Measurements from ENCODE around the gene CYP1A2. TPM values are rescaled to one million over a fixed set of nuclear protein-coding genes. Genes with fewer than 3 reads are reported as not detected.

The CYP1A2 gene
- total RNA-seq, 1 experiment from 2014 or later: not detected

DNA sequence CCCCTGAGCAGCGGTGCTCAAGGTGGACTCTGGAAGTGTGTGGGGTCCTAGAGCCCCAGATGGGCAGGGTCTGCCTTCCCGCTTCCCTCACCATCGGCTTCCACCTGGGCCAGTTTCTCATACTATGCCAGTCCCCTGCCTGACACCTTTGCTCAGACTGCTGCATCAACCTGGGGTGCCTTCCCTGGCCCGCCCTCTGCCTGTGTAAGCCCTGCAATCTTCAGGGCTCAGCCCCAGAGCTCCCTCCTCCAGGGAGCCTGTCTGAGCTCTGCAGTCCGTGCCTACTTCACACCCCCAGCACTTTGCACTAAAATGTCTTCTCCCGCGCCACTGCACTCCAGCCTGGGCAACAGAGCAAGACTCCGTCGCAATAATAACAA is 46.3 kb downstream of the CYP1A2 start:
- H3K9me2 ChIP-seq (replicated peaks; ENCODE audit: low read length): no peaks in the 10 kb centered on the region
- H2AFZ ChIP-seq (ENCODE audit: low read length): no peak overlapping the region
- H3K27ac ChIP-seq (ENCODE audit: low read length): no peak overlapping the region
- intact Hi-C loops (cut with micrococcal nuclease): no loop called here
- H3K4me1 ChIP-seq (ENCODE audit: insufficient read depth, low read length): no peaks in the 10 kb centered on the region
- no peaks in the 10 kb centered on the region; the same call in 1 of the 2 replicates for H3K36me3 ChIP-seq (ENCODE audit: low read depth, low read length)
- no TSS peak for BruUV-seq (replicated peaks)
- no peak for TF ChIP-seq EZH2phosphoT487 (IDR thresholded peaks at IDR 0.05; ENCODE audit: borderline replicate concordance, low read length)
- no peaks in the 10 kb centered on the region for H3F3A ChIP-seq (ENCODE audit: low read length, unreplicated experiment)
- ATAC-seq: no peak
- H3K79me2 ChIP-seq (ENCODE audit: low read length): peaks cover 41% of the 10 kb centered on the region
- no peak overlapping the region for H3K4me3 ChIP-seq (ENCODE audit: low read length)
- ChIA-PET CTCF (no interaction called here), POLR2A (ENCODE audit: unreplicated experiment) (no interaction called here)
- DNase-seq: no peak
- H3K27me3 ChIP-seq (ENCODE audit: low read length): no peaks in the 10 kb centered on the region
- H3K4me2 ChIP-seq (ENCODE audit: low read length): no peak overlapping the region
- no peak overlapping the region for H3K9ac ChIP-seq (ENCODE audit: low read length)
- H3K9me3 ChIP-seq (ENCODE audit: low read length): no peaks in the 10 kb centered on the region
- peaks cover 14% of the 10 kb centered on the region; the same call in 1 of the 2 replicates for H4K20me1 ChIP-seq (ENCODE audit: low read length)

DNA sequence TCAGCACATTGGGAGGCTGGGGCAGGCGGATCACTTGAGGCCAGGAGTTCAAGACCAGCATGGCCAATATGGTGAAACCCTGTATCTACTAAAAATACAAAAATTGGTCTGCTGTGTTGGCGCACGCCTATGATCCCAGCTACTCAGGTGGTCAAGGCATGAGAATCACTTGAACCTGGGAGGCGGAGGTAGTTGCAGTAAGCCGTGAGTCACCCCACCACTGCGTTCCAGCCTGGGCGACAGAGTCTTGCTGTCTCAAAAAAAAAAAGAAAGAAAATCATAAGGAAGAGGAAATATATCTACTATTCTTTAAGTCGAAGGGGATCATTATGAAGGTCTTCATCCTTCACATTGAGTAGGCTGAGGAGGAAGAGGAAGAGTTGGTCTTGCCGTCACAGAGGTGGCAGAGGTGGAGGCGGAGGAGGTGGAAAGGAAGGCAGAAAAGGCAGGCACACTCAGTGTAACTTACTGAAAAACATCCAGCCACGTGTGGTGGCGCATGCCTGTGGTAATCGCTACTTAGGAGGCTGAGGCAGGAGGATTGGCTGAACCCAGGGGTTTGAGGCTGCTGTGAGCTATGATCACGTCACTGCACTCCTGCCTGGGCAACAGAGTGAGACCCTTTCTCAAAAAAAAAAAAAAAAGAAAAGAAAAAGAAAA is 47.5 kb downstream of the CYP1A2 start:
- Histone ChIP-seq H3K36me3 (ENCODE audit: low read depth, low read length) (peaks cover 9% of the 10 kb centered on the region; the same call in 1 of the 2 replicates), H3F3A (ENCODE audit: low read length, unreplicated experiment) (no peaks in the 10 kb centered on the region), H3K27ac (ENCODE audit: low read length) (no peak overlapping the region), H3K27me3 (ENCODE audit: low read length) (no peaks in the 10 kb centered on the region), H3K4me3 (ENCODE audit: low read length) (no peak overlapping the region), H3K9ac (ENCODE audit: low read length) (no peak overlapping the region), H4K20me1 (ENCODE audit: low read length) (peaks cover 12% of the 10 kb centered on the region; the same call in 1 of the 2 replicates), H3K9me2 (replicated peaks; ENCODE audit: low read length) (no peaks in the 10 kb centered on the region), H3K4me1 (ENCODE audit: insufficient read depth, low read length) (no peaks in the 10 kb centered on the region), H3K4me2 (ENCODE audit: low read length) (no peak overlapping the region), H2AFZ (ENCODE audit: low read length) (no peak overlapping the region), H3K9me3 (ENCODE audit: low read length) (no peaks in the 10 kb centered on the region), H3K79me2 (ENCODE audit: low read length) (peaks cover 29% of the 10 kb centered on the region)
- no peak for ATAC-seq
- no peak for DNase-seq
- intact Hi-C loops (cut with micrococcal nuclease): no loop called here
- CTCF ChIA-PET: no interaction called here
- no TSS peak for BruUV-seq (replicated peaks)
- POLR2A ChIA-PET (ENCODE audit: unreplicated experiment): interaction anchor here (0.6 kb wide), 1 partner anchor 658 kb away, joined by 3 read pairs; no protein-coding TSS in a partner anchor
- TF ChIP-seq EZH2phosphoT487 (IDR thresholded peaks at IDR 0.05; ENCODE audit: borderline replicate concordance, low read length) (no peak), EZH2 (IDR thresholded peaks at IDR 0.05; ENCODE audit: low read length, unreplicated experiment) (no peak)
- TF ChIP-seq, protein P1, sequence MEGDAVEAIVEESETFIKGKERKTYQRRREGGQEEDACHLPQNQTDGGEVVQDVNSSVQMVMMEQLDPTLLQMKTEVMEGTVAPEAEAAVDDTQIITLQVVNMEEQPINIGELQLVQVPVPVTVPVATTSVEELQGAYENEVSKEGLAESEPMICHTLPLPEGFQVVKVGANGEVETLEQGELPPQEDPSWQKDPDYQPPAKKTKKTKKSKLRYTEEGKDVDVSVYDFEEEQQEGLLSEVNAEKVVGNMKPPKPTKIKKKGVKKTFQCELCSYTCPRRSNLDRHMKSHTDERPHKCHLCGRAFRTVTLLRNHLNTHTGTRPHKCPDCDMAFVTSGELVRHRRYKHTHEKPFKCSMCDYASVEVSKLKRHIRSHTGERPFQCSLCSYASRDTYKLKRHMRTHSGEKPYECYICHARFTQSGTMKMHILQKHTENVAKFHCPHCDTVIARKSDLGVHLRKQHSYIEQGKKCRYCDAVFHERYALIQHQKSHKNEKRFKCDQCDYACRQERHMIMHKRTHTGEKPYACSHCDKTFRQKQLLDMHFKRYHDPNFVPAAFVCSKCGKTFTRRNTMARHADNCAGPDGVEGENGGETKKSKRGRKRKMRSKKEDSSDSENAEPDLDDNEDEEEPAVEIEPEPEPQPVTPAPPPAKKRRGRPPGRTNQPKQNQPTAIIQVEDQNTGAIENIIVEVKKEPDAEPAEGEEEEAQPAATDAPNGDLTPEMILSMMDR (conservative IDR thresholded peaks at IDR 0.05; ENCODE audit: low read depth, low read length): no peak

DNA sequence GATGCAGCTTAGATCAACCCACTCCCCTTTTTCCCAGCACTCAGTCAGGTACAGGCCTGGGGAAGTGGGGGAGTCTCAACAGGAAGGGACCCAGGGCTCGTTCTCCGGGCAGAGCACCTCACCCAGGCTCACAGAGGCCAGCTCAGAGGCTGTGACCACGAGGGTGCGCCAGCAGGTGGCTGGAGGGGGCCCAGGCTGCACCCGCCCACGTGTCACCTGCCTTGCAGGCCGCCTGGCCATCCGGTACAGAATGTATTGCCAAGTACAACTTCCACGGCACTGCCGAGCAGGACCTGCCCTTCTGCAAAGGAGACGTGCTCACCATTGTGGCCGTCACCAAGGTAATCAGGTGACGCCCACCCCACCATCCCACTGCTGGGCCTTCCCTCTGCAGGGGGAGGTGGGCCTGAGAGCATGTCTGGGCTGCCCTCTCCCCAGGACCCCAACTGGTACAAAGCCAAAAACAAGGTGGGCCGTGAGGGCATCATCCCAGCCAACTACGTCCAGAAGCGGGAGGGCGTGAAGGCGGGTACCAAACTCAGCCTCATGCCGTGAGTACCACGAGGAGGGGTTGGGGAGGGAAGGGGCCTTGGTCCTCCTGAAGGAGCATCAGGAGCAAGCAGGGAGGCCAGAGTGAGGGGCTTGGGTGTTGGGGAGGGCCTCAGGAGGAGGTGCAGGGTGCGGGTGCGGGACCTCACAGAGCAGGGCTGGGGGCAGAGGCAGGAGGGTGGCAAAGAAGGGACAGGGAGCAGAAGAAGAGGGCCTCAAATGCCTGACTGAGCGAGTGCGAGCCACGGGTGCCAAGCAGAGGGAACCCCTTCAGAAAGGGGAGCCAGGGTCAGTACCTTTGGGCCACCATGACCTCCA is 50.0 kb downstream of the CYP1A2 start:
- Histone ChIP-seq H3K4me2 (ENCODE audit: low read length) (no peak overlapping the region), H3K4me3 (ENCODE audit: low read length) (no peak overlapping the region), H3K9me2 (replicated peaks; ENCODE audit: low read length) (no peaks in the 10 kb centered on the region), H3K9me3 (ENCODE audit: low read length) (no peaks in the 10 kb centered on the region), H3K79me2 (ENCODE audit: low read length) (peaks cover 4% of the 10 kb centered on the region; the same call in 1 of the 2 replicates), H3F3A (ENCODE audit: low read length, unreplicated experiment) (no peaks in the 10 kb centered on the region), H2AFZ (ENCODE audit: low read length) (no peak overlapping the region), H3K4me1 (ENCODE audit: insufficient read depth, low read length) (no peaks in the 10 kb centered on the region), H3K9ac (ENCODE audit: low read length) (no peak overlapping the region), H3K27ac (ENCODE audit: low read length) (no peak overlapping the region), H3K36me3 (ENCODE audit: low read depth, low read length) (peaks cover 26% of the 10 kb centered on the region), H4K20me1 (ENCODE audit: low read length) (no peaks in the 10 kb centered on the region), H3K27me3 (ENCODE audit: low read length) (no peaks in the 10 kb centered on the region)
- TF ChIP-seq, protein P1 (conservative IDR thresholded peaks at IDR 0.05; ENCODE audit: low read depth, low read length): no peak
- TF ChIP-seq EZH2 (IDR thresholded peaks at IDR 0.05; ENCODE audit: low read length, unreplicated experiment) (no peak), EZH2phosphoT487 (IDR thresholded peaks at IDR 0.05; ENCODE audit: borderline replicate concordance, low read length) (no peak)
- intact Hi-C loops (cut with micrococcal nuclease): no loop called here
- CTCF ChIA-PET: no interaction called here
- no peak for ATAC-seq
- no TSS peak for BruUV-seq (replicated peaks)
- no peak for DNase-seq
- POLR2A ChIA-PET (ENCODE audit: unreplicated experiment): no interaction called here
